HepG2 (cell line): Measurements from ENCODE around the gene SLC25A22. TPM values are rescaled to one million over a fixed set of nuclear protein-coding genes. Genes with fewer than 3 reads are reported as not detected.

Source experiments
- ATAC-seq: fragments of 200-7000 bp; cut with Tn5 transposase; 3 replicates; pipeline ENCODE4 v1.9.1; 2020; ENCODE audit warnings: mild to moderate bottlenecking, moderate library complexity
- BruUV-seq: library from RNA; stranded (reverse); fragments of 400-500 nt; replicated peaks from 2 replicates; lab custom pipeline; 2021; lab: Mats Ljungman, UMichigan
- CTCF ChIA-PET: fragments of 300-600 bp; formaldehyde crosslinking; extraction: SDS; loops from one replicate; lab custom pipeline; 2021; ENCODE audit warnings: low total read pairs, inconsistent platforms, low intra/inter-chr PET ratio; lab: Yijun Ruan, JAX
- POLR2A ChIA-PET: fragments of 350-600 bp; sonication (Branson Sonifier 250); formaldehyde crosslinking; loops from one replicate; lab custom pipeline; 2020; ENCODE audit warnings: antibody characterized with exemption, inconsistent platforms; lab: Yijun Ruan, JAX
- DNase-seq: peaks from one replicate; pipeline ENCODE4 v3.0.0-alpha.2; 2015; ENCODE audit warnings: low spot score
- FAIRE-seq: peaks from 3 replicates; lab custom pipeline; 2011; peaks lifted over from hg19 to GRCh38; lab: Jason Lieb, UNC
- H2AFZ ChIP-seq: one replicate; pipeline ENCODE4 v1.6.1; 2011; ENCODE audit warnings: low read length, inconsistent platforms
- H3K27ac ChIP-seq: fragments of 300-600 bp; 3 replicates; pipeline ENCODE4 v1.8.0; 2011; ENCODE audit warnings: mixed run types, mild to moderate bottlenecking, mixed read lengths, low read length, inconsistent platforms; ENCODE audit not compliant: insufficient read depth; ENCODE audit errors: extremely low read length
- H3K27me3 ChIP-seq, 2 experiments: fragments of 200-600 bp in 1 of 2; 2 replicates in 1 of 2; 3 replicates in 1 of 2; pipeline versions ENCODE4 v1.6.0 to v1.8.0; 2011; ENCODE audit warnings: low read length in 2 of 2, mild to moderate bottlenecking in 2 of 2, moderate library complexity in 2 of 2, inconsistent platforms in 1 of 2; ENCODE audit not compliant: insufficient read depth in 2 of 2, control insufficient read depth in 1 of 2
- H3K36me3 ChIP-seq, 2 experiments: fragments of 200-600 bp in 1 of 2; replicated peaks in 1 of 2; 2 replicates in 1 of 2; 3 replicates in 1 of 2; pipeline versions ENCODE4 v1.5.1 to v1.8.0; 2011; ENCODE audit warnings: low read length in 2 of 2, inconsistent platforms in 1 of 2; ENCODE audit not compliant: insufficient read depth in 2 of 2, control insufficient read depth in 1 of 2
- H3K4me1 ChIP-seq: 2 replicates; pipeline ENCODE4 v1.5.1; 2012; ENCODE audit warnings: low read length, inconsistent platforms; ENCODE audit not compliant: insufficient read depth
- H3K4me2 ChIP-seq: 2 replicates; pipeline ENCODE4 v1.6.0; 2011; ENCODE audit warnings: low read depth, low read length, inconsistent platforms
- H3K4me3 ChIP-seq, 3 experiments: fragments of 200-600 bp in 1 of 3; sonication (generic), shearing (Covaris generic) in 1 of 3; replicated peaks in 1 of 3; 2 replicates each; pipeline ENCODE4 v1.5.1; 2011 to 2016; ENCODE audit warnings: low read length in 3 of 3, inconsistent platforms in 2 of 3, low read depth in 2 of 3, mild to moderate bottlenecking in 2 of 3, control low read depth in 1 of 3, mixed read lengths in 1 of 3; ENCODE audit not compliant: insufficient read depth in 1 of 3
- H3K79me2 ChIP-seq: one replicate; pipeline ENCODE4 v1.6.1; 2011; ENCODE audit warnings: low read length, inconsistent platforms; ENCODE audit not compliant: insufficient read depth
- H3K9ac ChIP-seq: 2 replicates; pipeline ENCODE4 v1.6.0; 2011; ENCODE audit warnings: mild to moderate bottlenecking, low read depth, low read length, inconsistent platforms; ENCODE audit not compliant: insufficient read depth
- H3K9me3 ChIP-seq: 2 replicates; pipeline ENCODE4 v1.5.1; 2012; ENCODE audit warnings: mild to moderate bottlenecking, low read length
- H4K20me1 ChIP-seq: 2 replicates; pipeline ENCODE4 v1.6.0; 2011; ENCODE audit warnings: inconsistent platforms, mild to moderate bottlenecking, low read length, moderate library complexity; ENCODE audit not compliant: insufficient read depth
- AGO2 ChIP-seq: fragments of 200-400 bp; formaldehyde crosslinking; optimal IDR thresholded peaks from 2 replicates; pipeline ENCODE3; 2017; ENCODE audit warnings: mild to moderate bottlenecking, low read depth, low read length, moderate library complexity
- NR2C2 ChIP-seq: sonication (generic); formaldehyde crosslinking; IDR thresholded peaks from 2 replicates; pipeline ENCODE4 v1.4.0; 2020; ENCODE audit warnings: missing genetic modification reagents, mild to moderate bottlenecking, moderate library complexity, borderline replicate concordance
- RBFOX2 ChIP-seq: fragments of 200-400 bp; formaldehyde crosslinking; IDR thresholded peaks from 2 replicates; pipeline ENCODE4 v1.6.1; 2017; ENCODE audit warnings: low read depth, mild to moderate bottlenecking, low read length
- SKI ChIP-seq: fragments of 450-650 bp; IDR thresholded peaks from one replicate; pipeline ENCODE4 v1.6.1; 2018; ENCODE audit warnings: mild to moderate bottlenecking; ENCODE audit not compliant: partially characterized antibody
- ZBTB40 ChIP-seq, 2 experiments: fragments of 450-650 bp in 1 of 2; sonication (generic) in 1 of 2; formaldehyde crosslinking in 1 of 2; IDR thresholded peaks; 2 replicates each; pipeline versions ENCODE4 v1.6.1 to v1.8.0; 2016 to 2022; ENCODE audit warnings: antibody characterized with exemption in 1 of 2, mild to moderate bottlenecking in 1 of 2, missing genetic modification reagents in 1 of 2
- ZNF639 ChIP-seq: conservative IDR thresholded peaks from 2 replicates; pipeline ENCODE4 v1.6.1; 2018; ENCODE audit warnings: missing genetic modification reagents
- ZNF687 ChIP-seq: sonication (generic); formaldehyde crosslinking; IDR thresholded peaks from 2 replicates; pipeline ENCODE4 v1.5.1; 2020; ENCODE audit warnings: mild to moderate bottlenecking, missing genetic modification reagents, moderate library complexity
- WGBS: methylation state at CpG from one replicate; pipeline ENCODE4 v1.1.6; 2017; ENCODE audit warnings: low lambda C conversion rate; 5-methylcytosine and 5-hydroxymethylcytosine counted together
- in situ Hi-C: cut with HindIII; loops from 2 replicates; pipeline ENCODE4 v1.10.0; 2017; ENCODE audit warnings: low pct_unique_long_range_greater_than_20kb; ENCODE audit not compliant: extremely low pct_ligation_motif_present
- intact Hi-C: fragments of 100-400 bp; cut with micrococcal nuclease; formaldehyde crosslinking; loops from one replicate; pipeline ENCODE4 v1.10.0; 2022; ENCODE audit not compliant: unreplicated experiment
- polyA plus RNA-seq, 8 experiments: library from polyadenylated mRNA; depleted of rRNA in 3 of 8; stranded (reverse) in 7 of 8; unstranded in 1 of 8; fragments of >200 nt; fragmentation: Illumina TruSeq in 4 of 8; extraction: Trizol in 4 of 8; gene quantifications; 2 replicates each; pipeline versions ENCODE4 v1.2.1 to v1.2.3, GENCODE V29; 2011 to 2016; ENCODE audit warnings: low read depth in 4 of 8, missing spikeins in 1 of 8, mixed read lengths in 1 of 8; ENCODE audit not compliant: insufficient read depth in 1 of 8
- total RNA-seq, 5 experiments: library from RNA; depleted of rRNA; stranded (reverse); fragments of >200 nt; fragmentation: Illumina TruSeq; extraction: Trizol; gene quantifications; 2 replicates each; pipeline ENCODE4 v1.2.3, GENCODE V29; 2016; ENCODE audit warnings: low read depth in 1 of 5

The SLC25A22 gene
- total and polyA plus RNA-seq, 2 of the 13 experiments (the other 11 are each of a cell fraction or from before 2014, with no cell fraction given), result 12.4 to 19.2 TPM

- Histone ChIP-seq H3K79me2 (peaks cover 32% of the 10 kb centered on the region), H2AFZ (no peak overlapping the region), H3K4me1 (peaks cover 54% of the 10 kb centered on the region), H3K36me3 (peaks cover 19 to 37% of the 10 kb centered on the region in 2 experiments; a peak in 4 of 5 replicates), H3K27me3 (no peaks in the 10 kb centered on the region), H4K20me1 (peaks cover 6% of the 10 kb centered on the region), H3K4me2 (peak overlapping the region; percentile 98), H3K4me3 (no peak overlapping the region), H3K9me3 (no peaks in the 10 kb centered on the region), H3K9ac (no peak overlapping the region), H3K27ac (no peak overlapping the region)
- ATAC-seq (no peak), DNase-seq (no peak), FAIRE-seq (no peak)
- 86% methylated on average over 10 of the region's 20 CpGs for WGBS
- POLR2A ChIA-PET, result interaction anchor here (0.8 to 1.1 kb wide), 2 partner anchors 9 to 15 kb away, joined by 3 read pairs; partner anchors contain the start of gene CEND1
- intact Hi-C loops, result no loop called here
- CTCF ChIA-PET, result no interaction called here
- in situ Hi-C loops, result no loop called here
- BruUV-seq, result no TSS peak
- TF ChIP-seq AGO2 (peak; percentile 78), ZNF639 (CRISPR knock-in tag) (no peak), NR2C2 (CRISPR knock-in tag) (no peak), ZNF687 (CRISPR knock-in tag) (0 out of 2 replicates have a peak, but pooled peaks have one; percentile 3), RBFOX2 (0 out of 2 replicates have a peak, but pooled peaks have one; percentile 36), ZBTB40 (IDR thresholded peaks at IDR 0.05) (no peak), ZBTB40 (CRISPR knock-in tag; IDR thresholded peaks at IDR 0.05) (no peak), SKI (no peak)
Measured at GRCh38 chr11:774873-775592, 23.0 kb downstream of the SLC25A22 start.
